Measurements from ENCODE around the gene F8. TPM values are rescaled to one million over a fixed set of nuclear protein-coding genes. Genes with fewer than 3 reads are reported as not detected.

The F8 gene
- total and polyA plus RNA-seq, 9 of the 15 experiments (the other 6 are each of a cell fraction or from before 2014, with no cell fraction given), result 0.41 to 3.8 (median 0.91) TPM

GRCh38 chrX:155056877-155057792 is 34.6 kb upstream of the F8 start:
- H3K9ac ChIP-seq (ENCODE audit: insufficient read depth in 1 of 2, low read depth in 2 of 2, low read length in 2 of 2), result peak overlapping the region; percentile 38 to 83; a peak in 2 of 4 replicates
- WGBS (ENCODE audit: insufficient coverage, low coverage, missing lambda C conversion rate), result 17% methylated on average over 25 of the region's 25 CpGs
- H3K9me3 ChIP-seq (replicated peaks; ENCODE audit: control insufficient read depth, insufficient read depth, low read depth, low read length), result no peaks in the 10 kb centered on the region
- DNase-seq (ENCODE audit: extremely low read depth in 1 of 4, low spot score in 3 of 4) (peak; percentile 52 to 82 (median 65)), FAIRE-seq (peak; percentile 94), ATAC-seq (peak; percentile 97)
- BruUV-seq (replicated peaks), result no TSS peak
- in situ Hi-C loops (cut with MboI) (loop anchor here (5.0 kb wide), 1 partner anchor 75 kb away; no protein-coding TSS in a partner anchor), intact Hi-C loops (cut with micrococcal nuclease) (loop anchor here (1.0 kb wide), 3 partner anchors 70 to 139 kb away; no protein-coding TSS in a partner anchor)
- H3K27ac ChIP-seq (ENCODE audit: extremely low read depth, low read depth, low read length), result no peak overlapping the region
- H3K9me1 ChIP-seq (ENCODE audit: control insufficient read depth, insufficient read depth, low read length), result no peaks in the 10 kb centered on the region
- POLR2A ChIA-PET, result interaction anchor here (1.1 kb wide), 1 partner anchor 73 kb away, joined by 4 read pairs; no protein-coding TSS in a partner anchor
- no peak overlapping the region for H3K4me3 ChIP-seq
- H3K27me3 ChIP-seq (ENCODE audit: control insufficient read depth in 2 of 2, insufficient read depth in 2 of 2, low read length in 2 of 2), result no peaks in the 10 kb centered on the region
- peaks cover 57% of the 10 kb centered on the region; the same call in 2 of the 3 replicates for H3K36me3 ChIP-seq (ENCODE audit: control insufficient read depth, insufficient read depth, low read length)
- H3K4me1 ChIP-seq (replicated peaks in 1 of 2; ENCODE audit: control insufficient read depth in 2 of 2, insufficient read depth in 2 of 2, low read length in 2 of 2), result peaks cover 0 to 9% of the 10 kb centered on the region in 2 experiments; a peak in 3 of 5 replicates
- peak overlapping the region; percentile 81 for H3K4me2 ChIP-seq (ENCODE audit: insufficient read depth, low read length)
- peak overlapping the region; percentile 90 for H2AFZ ChIP-seq (ENCODE audit: low read depth, low read length)
- no peaks in the 10 kb centered on the region for H3K79me2 ChIP-seq (ENCODE audit: control insufficient read depth, insufficient read depth, low read length)
- no peaks in the 10 kb centered on the region for H4K20me1 ChIP-seq (replicated peaks; ENCODE audit: control insufficient read depth, insufficient read depth, low read length)
- CTCF ChIA-PET (ENCODE audit: low intra/inter-chr PET ratio), result interaction anchor here (0.9 to 3.0 kb wide), 3 partner anchors 70 to 140 kb away, joined by 3 to 21 read pairs (median 15); no protein-coding TSS in a partner anchor
- TF ChIP-seq MCM5 (IDR thresholded peaks at IDR 0.05; ENCODE audit: low read depth), result no peak
- peak; percentile 9 to 93; a peak in 2 of 4 replicates for TF ChIP-seq TEAD1 (CRISPR knock-in tag; IDR thresholded peaks at IDR 0.05)
- no peak for TF ChIP-seq BCOR (IDR thresholded peaks at IDR 0.05)
- TF ChIP-seq GABPA (tag; conservative IDR thresholded peaks at IDR 0.05; ENCODE audit: low read depth), result no peak
- TF ChIP-seq DEAF1 (CRISPR knock-in tag; IDR thresholded peaks at IDR 0.05), result 0 out of 2 replicates have a peak, but pooled peaks have one; percentile 25
- no peak for TF ChIP-seq ZNF165 (CRISPR knock-in tag; IDR thresholded peaks at IDR 0.05; ENCODE audit: borderline replicate concordance)
- peak; percentile 65 to 80 for TF ChIP-seq RAD21 (CRISPR knock-in tag; conservative IDR thresholded peaks at IDR 0.05 in 1 of 2, IDR thresholded peaks at IDR 0.05 in 1 of 2)
- no peak for TF ChIP-seq SPI1 (IDR thresholded peaks at IDR 0.05; ENCODE audit: borderline replicate concordance, low read depth, low read length)
- no peak for TF ChIP-seq MTA3 (IDR thresholded peaks at IDR 0.05; ENCODE audit: borderline replicate concordance)
- 0 out of 4 replicates have a peak, but pooled peaks of 1 of the 2 experiments have one; percentile 14 for TF ChIP-seq FOXK2 (conservative IDR thresholded peaks at IDR 0.05 in 1 of 2, IDR thresholded peaks at IDR 0.05 in 1 of 2; ENCODE audit: low read depth in 2 of 2)
- TF ChIP-seq MAZ (CRISPR knock-in tag; conservative IDR thresholded peaks at IDR 0.05 in 1 of 2, IDR thresholded peaks at IDR 0.05 in 1 of 2), result no peak
- TF ChIP-seq ZNF830 (CRISPR knock-in tag; IDR thresholded peaks at IDR 0.05), result no peak
- TF ChIP-seq ZNF445 (CRISPR knock-in tag; IDR thresholded peaks at IDR 0.05; ENCODE audit: low read depth), result no peak
- TF ChIP-seq, protein P1, sequence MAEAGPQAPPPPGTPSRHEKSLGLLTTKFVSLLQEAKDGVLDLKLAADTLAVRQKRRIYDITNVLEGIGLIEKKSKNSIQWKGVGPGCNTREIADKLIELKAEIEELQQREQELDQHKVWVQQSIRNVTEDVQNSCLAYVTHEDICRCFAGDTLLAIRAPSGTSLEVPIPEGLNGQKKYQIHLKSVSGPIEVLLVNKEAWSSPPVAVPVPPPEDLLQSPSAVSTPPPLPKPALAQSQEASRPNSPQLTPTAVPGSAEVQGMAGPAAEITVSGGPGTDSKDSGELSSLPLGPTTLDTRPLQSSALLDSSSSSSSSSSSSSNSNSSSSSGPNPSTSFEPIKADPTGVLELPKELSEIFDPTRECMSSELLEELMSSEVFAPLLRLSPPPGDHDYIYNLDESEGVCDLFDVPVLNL (CRISPR knock-in tag; IDR thresholded peaks at IDR 0.05; ENCODE audit: low read depth), result no peak
- TF ChIP-seq PRMT5 (CRISPR knock-in tag; IDR thresholded peaks at IDR 0.05), result no peak
- no peak for TF ChIP-seq RBM22 (IDR thresholded peaks at IDR 0.05; ENCODE audit: low read depth, low read length, poor library complexity, severe bottlenecking)

Measured in K562 (cell line).